IMR-90 (cell line): Measurements from ENCODE around the gene XRN1. TPM values are rescaled to one million over a fixed set of nuclear protein-coding genes. Genes with fewer than 3 reads are reported as not detected.
"Not testable (repeated sequence)": the region's sequence is repeated elsewhere in the genome, so short reads cannot be mapped to it uniquely, and the experiment has no call there.

ENCODE experiments used
- ATAC-seq: fragments of 200-7000 bp; cut with Tn5 transposase; 2 replicates; pipeline ENCODE4 v1.9.1; 2020; ENCODE audit warnings: low read depth, mild to moderate bottlenecking, moderate library complexity
- BruUV-seq: library from RNA; stranded (reverse); fragments of 400-500 nt; replicated peaks from 2 replicates; lab custom pipeline; 2021; lab: Mats Ljungman, UMichigan
- CTCF ChIA-PET: fragments of 300-600 bp; formaldehyde crosslinking; extraction: SDS; loops from one replicate; lab custom pipeline; 2021; ENCODE audit warnings: antibody characterized with exemption; lab: Yijun Ruan, JAX
- POLR2A ChIA-PET: fragments of 300-600 bp; sonication (Branson Sonifier 250); formaldehyde crosslinking; loops from one replicate; lab custom pipeline; 2022; ENCODE audit warnings: antibody characterized with exemption; ENCODE audit not compliant: unreplicated experiment; lab: Charles Lee
- DNase-seq: peaks from one replicate; pipeline ENCODE4 v3.0.0; 2013
- H2AFZ ChIP-seq: replicated peaks from 2 replicates; pipeline ENCODE3; 2013; ENCODE audit warnings: low read length, mild to moderate bottlenecking; ENCODE audit not compliant: poor library complexity
- H2AK5ac ChIP-seq: 2 replicates; pipeline ENCODE4 v1.6.1; 2013; ENCODE audit warnings: low read depth, low read length, inconsistent platforms
- H2AK9ac ChIP-seq: replicated peaks from 2 replicates; pipeline ENCODE3; 2013; ENCODE audit warnings: mild to moderate bottlenecking, low read depth, low read length, moderate library complexity; ENCODE audit not compliant: poor library complexity
- H2BK120ac ChIP-seq: 2 replicates; pipeline ENCODE4 v1.6.1; 2013; ENCODE audit warnings: low read depth, low read length, inconsistent platforms
- H2BK15ac ChIP-seq: 3 replicates; pipeline ENCODE4 v1.6.1; 2013; ENCODE audit warnings: low read depth, low read length, inconsistent platforms
- H2BK20ac ChIP-seq: 2 replicates; pipeline ENCODE4 v1.6.1; 2013; ENCODE audit warnings: low read depth, mild to moderate bottlenecking, inconsistent platforms, low read length, moderate library complexity
- H2BK5ac ChIP-seq: 2 replicates; pipeline ENCODE4 v1.6.1; 2013; ENCODE audit warnings: mild to moderate bottlenecking, low read depth, low read length, inconsistent platforms; ENCODE audit not compliant: poor library complexity, severe bottlenecking
- H3K14ac ChIP-seq: replicated peaks from 2 replicates; pipeline ENCODE4 v1.6.1; 2013; ENCODE audit warnings: low read depth, low read length, inconsistent platforms
- H3K18ac ChIP-seq: 2 replicates; pipeline ENCODE4 v1.6.1; 2013; ENCODE audit warnings: low read depth, low read length, control low read depth
- H3K23ac ChIP-seq: 2 replicates; pipeline ENCODE4 v1.6.1; 2013; ENCODE audit warnings: low read depth, low read length, inconsistent platforms
- H3K27ac ChIP-seq: 2 replicates; pipeline ENCODE4 v1.5.1; 2013; ENCODE audit warnings: mild to moderate bottlenecking, control low read depth, low read length; ENCODE audit not compliant: insufficient read depth
- H3K27me3 ChIP-seq: 2 replicates; pipeline ENCODE4 v1.6.1; 2013; ENCODE audit warnings: low read length; ENCODE audit not compliant: control insufficient read depth, insufficient read depth
- H3K36me3 ChIP-seq: 2 replicates; pipeline ENCODE4 v1.6.1; 2013; ENCODE audit warnings: low read length, mixed read lengths; ENCODE audit not compliant: control insufficient read depth, insufficient read depth
- H3K4ac ChIP-seq: 2 replicates; pipeline ENCODE4 v1.6.1; 2013; ENCODE audit warnings: low read depth, low read length, inconsistent platforms
- H3K4me1 ChIP-seq: 2 replicates; pipeline ENCODE4 v1.6.1; 2013; ENCODE audit warnings: low read length, mixed read lengths; ENCODE audit not compliant: control insufficient read depth, insufficient read depth
- H3K4me2 ChIP-seq: 2 replicates; pipeline ENCODE4 v1.6.1; 2013; ENCODE audit warnings: low read depth, mild to moderate bottlenecking, control low read depth, low read length, moderate library complexity
- H3K4me3 ChIP-seq: 2 replicates; pipeline ENCODE4 v1.5.1; 2013; ENCODE audit warnings: low read depth, mild to moderate bottlenecking, control low read depth, low read length, moderate library complexity; ENCODE audit not compliant: insufficient read depth
- H3K56ac ChIP-seq: 2 replicates; pipeline ENCODE4 v1.6.1; 2013; ENCODE audit warnings: low read length, inconsistent platforms; ENCODE audit not compliant: insufficient read depth; ENCODE audit errors: extremely low read depth
- H3K79me1 ChIP-seq, 2 experiments: 2 replicates each; pipeline ENCODE4 v1.6.1; 2013; ENCODE audit warnings: low read length in 2 of 2, inconsistent platforms in 1 of 2, low read depth in 1 of 2
- H3K9ac ChIP-seq: 2 replicates; pipeline ENCODE4 v1.6.1; 2013; ENCODE audit warnings: low read depth, low read length, control low read depth
- H3K9me1 ChIP-seq: 2 replicates; pipeline ENCODE4 v1.6.1; 2013; ENCODE audit warnings: low read length, inconsistent platforms; ENCODE audit not compliant: insufficient read depth
- H3K9me3 ChIP-seq: 2 replicates; pipeline ENCODE4 v1.6.1; 2013; ENCODE audit warnings: low read length; ENCODE audit not compliant: control insufficient read depth, insufficient read depth
- H4K20me1 ChIP-seq: 2 replicates; pipeline ENCODE4 v1.6.1; 2013; ENCODE audit warnings: low read length, inconsistent platforms; ENCODE audit not compliant: insufficient read depth
- H4K5ac ChIP-seq: 2 replicates; pipeline ENCODE4 v1.6.1; 2013; ENCODE audit warnings: mild to moderate bottlenecking, low read depth, low read length, control low read depth
- H4K8ac ChIP-seq, 2 experiments: 2 replicates each; pipeline ENCODE4 v1.6.1; 2013; ENCODE audit warnings: low read depth in 2 of 2, low read length in 2 of 2, control low read depth in 1 of 2, inconsistent platforms in 1 of 2
- H4K91ac ChIP-seq: 2 replicates; pipeline ENCODE4 v1.6.1; 2013; ENCODE audit warnings: low read depth, low read length, inconsistent platforms; ENCODE audit not compliant: insufficient read depth
- CEBPB ChIP-seq: IDR thresholded peaks from 2 replicates; pipeline ENCODE4 v1.6.1; 2012; ENCODE audit warnings: low read depth, low read length, improper control_type of control experiment
- SMC3 ChIP-seq: fragments of 150-350 bp; IDR thresholded peaks from 2 replicates; pipeline ENCODE4 v1.6.1; 2016; ENCODE audit warnings: low read depth, mild to moderate bottlenecking, antibody characterized with exemption, low read length, moderate library complexity
- WGBS, 2 experiments: methylation state at CpG; one replicate each; pipeline versions ENCODE4 v1.1.5 to v1.1.7; 2013; ENCODE audit warnings: missing lambda C conversion rate in 2 of 2; ENCODE audit not compliant: insufficient read length in 1 of 2; ENCODE audit errors: extremely low coverage in 2 of 2; 5-methylcytosine and 5-hydroxymethylcytosine counted together
- dilution Hi-C: fragments of 300-500 bp; cut with HindIII; formaldehyde crosslinking; loops from one replicate; pipeline ENCODE4 v1.14.3; 2018; ENCODE audit warnings: low sequenced_read_pairs; ENCODE audit not compliant: unreplicated experiment
- in situ Hi-C: fragments of 300-500 bp; cut with MboI; formaldehyde crosslinking; loops from 3 replicates; pipeline ENCODE4 v1.14.3; 2019; ENCODE audit warnings: low sequenced_read_pairs, inconsistent platforms, mixed read lengths
- intact Hi-C: fragments of 100-400 bp; cut with micrococcal nuclease; formaldehyde crosslinking; loops from 2 replicates; pipeline ENCODE4 v1.10.0; 2022
- polyA plus RNA-seq, 3 experiments: library from polyadenylated mRNA; depleted of rRNA; stranded (reverse); fragments of >200 nt; gene quantifications; 2 replicates each; pipeline ENCODE4 v1.2.3, GENCODE V29; 2012; ENCODE audit warnings: low replicate concordance in 1 of 3
- total RNA-seq: library from RNA; depleted of rRNA; stranded (reverse); fragments of >200 nt; gene quantifications from 2 replicates; pipeline ENCODE4 v1.2.3, GENCODE V29; 2012
- TF ChIP-seq, protein P1 (sequence below): fragments of 150-350 bp; IDR thresholded peaks from 2 replicates; pipeline ENCODE4 v1.6.1; 2016; ENCODE audit warnings: low read depth, mild to moderate bottlenecking, low read length, moderate library complexity, borderline replicate concordance

XRN1 gene
- total and polyA plus RNA-seq, 2 of the 4 experiments (the other 2 are of a cell fraction), result 6.0 to 21.5 TPM

DNA sequence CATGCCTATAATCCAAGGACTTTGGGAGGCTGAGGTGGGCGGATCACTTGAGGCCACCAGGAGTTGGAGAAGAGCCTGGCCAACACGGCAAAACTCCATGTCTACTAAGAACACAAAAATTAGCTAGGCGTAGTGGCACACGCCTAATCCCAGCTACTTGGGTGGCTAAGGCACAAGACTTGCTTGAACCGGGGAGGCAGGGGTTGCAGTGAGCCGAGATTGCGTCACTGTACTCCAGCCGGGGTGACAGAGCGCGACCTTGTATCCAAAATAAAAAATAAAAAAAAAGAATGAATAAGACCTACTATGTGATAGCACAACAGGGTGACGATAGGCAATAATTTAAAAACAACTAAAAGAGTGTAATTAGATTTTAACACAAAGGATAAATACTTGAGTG lies 3.5 kb downstream of the XRN1 start:
- 0 out of 2 replicates have a peak, but pooled peaks have one; percentile 22 for TF ChIP-seq CEBPB
- no peak for TF ChIP-seq SMC3
- TF ChIP-seq, protein P1, sequence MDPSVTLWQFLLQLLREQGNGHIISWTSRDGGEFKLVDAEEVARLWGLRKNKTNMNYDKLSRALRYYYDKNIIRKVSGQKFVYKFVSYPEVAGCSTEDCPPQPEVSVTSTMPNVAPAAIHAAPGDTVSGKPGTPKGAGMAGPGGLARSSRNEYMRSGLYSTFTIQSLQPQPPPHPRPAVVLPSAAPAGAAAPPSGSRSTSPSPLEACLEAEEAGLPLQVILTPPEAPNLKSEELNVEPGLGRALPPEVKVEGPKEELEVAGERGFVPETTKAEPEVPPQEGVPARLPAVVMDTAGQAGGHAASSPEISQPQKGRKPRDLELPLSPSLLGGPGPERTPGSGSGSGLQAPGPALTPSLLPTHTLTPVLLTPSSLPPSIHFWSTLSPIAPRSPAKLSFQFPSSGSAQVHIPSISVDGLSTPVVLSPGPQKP, result no peak
- H2BK20ac ChIP-seq, result no peak overlapping the region
- H2AFZ ChIP-seq, result no peak overlapping the region
- H2BK5ac ChIP-seq, result no peak overlapping the region
- H3K18ac ChIP-seq, result no peak overlapping the region
- CTCF ChIA-PET, result no interaction called here
- peaks cover 9 to 49% of the 10 kb centered on the region in 2 experiments; a peak in 3 of 4 replicates for H3K79me1 ChIP-seq
- no TSS peak for BruUV-seq
- H4K5ac ChIP-seq, result no peak overlapping the region
- peaks cover 12% of the 10 kb centered on the region for H4K20me1 ChIP-seq
- H3K14ac ChIP-seq, result no peak overlapping the region
- no peak overlapping the region for H4K8ac ChIP-seq
- POLR2A ChIA-PET, result no interaction called here
- 92% methylated on average over 2 of the region's 11 CpGs; no CpG with 5 or more reads in 1 of the 2 experiments for WGBS, 2 experiments
- intact Hi-C loops (no loop called here), dilution Hi-C loops (no loop called here), in situ Hi-C loops (no loop called here)
- no peak overlapping the region for H3K9ac ChIP-seq
- H3K4me2 ChIP-seq, result no peak overlapping the region
- H3K9me1 ChIP-seq, result no peaks in the 10 kb centered on the region
- H3K23ac ChIP-seq, result no peak overlapping the region
- H3K36me3 ChIP-seq, result 0 out of 2 replicates have a peak, but pooled peaks cover 2% of the 10 kb centered on the region
- no peak overlapping the region for H3K4me3 ChIP-seq
- no peak overlapping the region for H2BK15ac ChIP-seq
- H3K56ac ChIP-seq, result no peak overlapping the region
- no peak overlapping the region for H4K91ac ChIP-seq
- ATAC-seq (no peak), DNase-seq (no peak)
- no peak overlapping the region for H3K27ac ChIP-seq
- H2BK120ac ChIP-seq, result no peak overlapping the region
- H2AK9ac ChIP-seq, result no peak overlapping the region
- peaks cover 4% of the 10 kb centered on the region; the same call in 1 of the 2 replicates for H3K4me1 ChIP-seq
- H3K9me3 ChIP-seq, result no peaks in the 10 kb centered on the region
- no peak overlapping the region for H3K4ac ChIP-seq
- H2AK5ac ChIP-seq, result no peak overlapping the region
- no peaks in the 10 kb centered on the region for H3K27me3 ChIP-seq

DNA sequence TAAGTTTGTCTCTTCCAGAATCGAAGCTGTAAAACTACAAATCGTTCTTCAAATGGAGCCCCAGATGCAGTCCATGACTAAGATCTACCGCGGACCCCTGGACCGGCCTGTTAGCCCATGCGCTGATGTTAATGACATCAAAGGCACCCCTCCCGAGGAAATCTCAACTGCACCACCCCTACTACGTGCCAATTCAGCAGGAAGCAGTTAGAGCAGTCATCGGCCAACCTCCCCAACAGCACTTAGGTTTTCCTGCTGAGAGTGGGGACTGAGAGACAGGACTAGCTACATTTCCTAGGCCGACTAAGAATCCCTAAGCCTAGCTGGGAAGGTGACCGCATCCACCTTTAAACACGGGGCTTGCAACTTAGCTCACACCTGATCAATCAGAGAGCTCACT lies 4.8 kb downstream of the XRN1 start:
- dilution Hi-C loops, H3K18ac ChIP-seq, H2BK5ac ChIP-seq, H2BK20ac ChIP-seq, H3K27ac ChIP-seq, in situ Hi-C loops, POLR2A ChIA-PET, H3K4ac ChIP-seq, H3K9ac ChIP-seq, H3K14ac ChIP-seq, H3K27me3 ChIP-seq, H3K23ac ChIP-seq, H3K9me1 ChIP-seq, DNase-seq, H3K36me3 ChIP-seq, H3K4me1 ChIP-seq, H2AFZ ChIP-seq, intact Hi-C loops, H3K4me3 ChIP-seq, H2BK120ac ChIP-seq, CTCF ChIA-PET, H3K9me3 ChIP-seq, H4K91ac ChIP-seq, ATAC-seq, BruUV-seq, H4K8ac ChIP-seq, H3K56ac ChIP-seq, H4K5ac ChIP-seq, H3K4me2 ChIP-seq, H2AK5ac ChIP-seq, H2BK15ac ChIP-seq, H2AK9ac ChIP-seq: not testable (repeated sequence)
- no CpG with 5 or more reads among the region's 12 CpGs for WGBS, 2 experiments
- peaks cover 14% of the 10 kb centered on the region for H4K20me1 ChIP-seq
- peaks cover 9 to 45% of the 10 kb centered on the region in 2 experiments; a peak in 3 of 4 replicates for H3K79me1 ChIP-seq
